Activated CD8-positive, alpha-beta memory T cell treated with anti-CD3 and anti-CD28 coated beads, Interleukin-2, amount 10 ng/mL, durations not matched to agents 7 days and 5 days (primary cell): ENCODE measurements around the gene ATP9B. TPM values are rescaled to one million over a fixed set of nuclear protein-coding genes. Genes with fewer than 3 reads are reported as not detected.

Experiments used
- ATAC-seq: fragments of 150-1000 bp; cut with Tn5 transposase; one replicate; pipeline ENCODE4 v1.10.0; 2021; ENCODE audit warnings: moderate library complexity
- CTCF ChIA-PET: fragments of 350-600 bp; sonication (Branson Sonifier 250); formaldehyde crosslinking; loops from one replicate; lab custom pipeline; 2021; ENCODE audit warnings: antibody characterized with exemption; lab: Charles Lee
- DNase-seq: peaks from one replicate; pipeline ENCODE4 v3.0.0-alpha.2; 2020
- H3K27ac Mint-ChIP-seq: one replicate; pipeline ENCODE4 v1.8.0; 2021; ENCODE audit warnings: mild to moderate bottlenecking, mixed read lengths
- H3K27me3 Mint-ChIP-seq: one replicate; pipeline ENCODE4 v1.8.0; 2021; ENCODE audit warnings: mixed read lengths
- H3K36me3 Mint-ChIP-seq: one replicate; pipeline ENCODE4 v1.8.0; 2021; ENCODE audit warnings: mild to moderate bottlenecking, mixed read lengths
- H3K4me1 Mint-ChIP-seq: one replicate; pipeline ENCODE4 v1.8.0; 2021; ENCODE audit warnings: mixed read lengths
- H3K4me3 Mint-ChIP-seq: one replicate; pipeline ENCODE4 v1.8.0; 2021; ENCODE audit warnings: mild to moderate bottlenecking, moderate library complexity, mixed read lengths
- H3K9me3 Mint-ChIP-seq: one replicate; pipeline ENCODE4 v1.8.0; 2022; ENCODE audit warnings: low read depth, mixed read lengths
- total RNA-seq, 2 experiments: library from RNA; stranded (reverse); gene quantifications; one replicate each; pipeline ENCODE4 v1.2.3, GENCODE V29; 2021

The ATP9B gene
- total RNA-seq, 2 experiments from 2014 or later: 21.5 to 31.7 TPM

- H3K4me3 Mint-ChIP-seq: no peak overlapping the region
- peaks cover 22% of the 10 kb centered on the region for H3K36me3 Mint-ChIP-seq
- peaks cover 2% of the 10 kb centered on the region for H3K4me1 Mint-ChIP-seq
- no peak overlapping the region for H3K27ac Mint-ChIP-seq
- ATAC-seq: no peak
- DNase-seq: no peak
- no peaks in the 10 kb centered on the region for H3K27me3 Mint-ChIP-seq
- CTCF ChIA-PET: no interaction called here
- peaks cover 9% of the 10 kb centered on the region for H3K9me3 Mint-ChIP-seq
Observed at GRCh38 chr18:79334496-79335233, 265.5 kb downstream of the ATP9B start.

DNA sequence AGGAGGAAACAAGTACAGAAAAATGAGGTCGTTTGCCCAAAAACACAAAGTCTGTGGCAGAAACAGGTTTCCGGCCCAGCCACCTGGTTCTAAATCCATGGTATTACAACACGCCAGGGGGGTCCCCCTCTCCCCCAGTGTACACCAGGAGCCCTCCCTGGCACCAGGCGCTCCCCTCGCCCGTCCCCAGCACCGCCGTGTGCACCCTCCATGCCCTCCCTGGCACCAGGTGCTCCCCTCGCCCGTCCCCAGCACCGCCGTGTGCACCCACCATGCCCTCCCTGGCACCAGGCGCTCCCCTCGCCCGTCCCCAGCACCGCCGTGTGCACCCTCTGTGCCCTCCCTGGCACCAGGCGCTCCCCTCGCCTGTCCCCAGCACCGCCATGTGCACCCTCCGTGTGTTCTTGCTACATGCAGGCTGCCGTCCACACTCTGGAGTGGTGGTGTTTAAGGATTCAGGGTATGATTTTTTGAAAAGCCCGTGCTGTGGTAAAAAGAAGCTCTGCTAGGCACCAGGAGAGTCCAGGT lies 266.7 kb downstream of the ATP9B start:
- no peak overlapping the region for H3K4me3 Mint-ChIP-seq
- H3K27me3 Mint-ChIP-seq: no peaks in the 10 kb centered on the region
- ATAC-seq: no peak
- peaks cover 9% of the 10 kb centered on the region for H3K9me3 Mint-ChIP-seq
- no peak for DNase-seq
- no peaks in the 10 kb centered on the region for H3K4me1 Mint-ChIP-seq
- H3K27ac Mint-ChIP-seq: no peak overlapping the region
- peaks cover 17% of the 10 kb centered on the region for H3K36me3 Mint-ChIP-seq
- CTCF ChIA-PET: no interaction called here

GRCh38 chr18:79336556-79337142 lies 267.5 kb downstream of the ATP9B start:
- ATAC-seq: no peak
- no peaks in the 10 kb centered on the region for H3K27me3 Mint-ChIP-seq
- peaks cover 9% of the 10 kb centered on the region for H3K9me3 Mint-ChIP-seq
- H3K4me3 Mint-ChIP-seq: no peak overlapping the region
- CTCF ChIA-PET: no interaction called here
- DNase-seq: no peak
- peaks cover 15% of the 10 kb centered on the region for H3K36me3 Mint-ChIP-seq
- H3K27ac Mint-ChIP-seq: no peak overlapping the region
- H3K4me1 Mint-ChIP-seq: no peaks in the 10 kb centered on the region

- peaks cover 9% of the 10 kb centered on the region for H3K9me3 Mint-ChIP-seq
- H3K27me3 Mint-ChIP-seq: no peaks in the 10 kb centered on the region
- no peaks in the 10 kb centered on the region for H3K4me1 Mint-ChIP-seq
- DNase-seq (no peak), ATAC-seq (no peak)
- CTCF ChIA-PET: no interaction called here
- H3K27ac Mint-ChIP-seq: no peak overlapping the region
- H3K36me3 Mint-ChIP-seq: peaks cover 19% of the 10 kb centered on the region
- no peak overlapping the region for H3K4me3 Mint-ChIP-seq
Observed at GRCh38 chr18:79337184-79337583, 268.0 kb downstream of the ATP9B start.

GRCh38 chr18:79337620-79338019 lies 268.4 kb downstream of the ATP9B start:
- CTCF ChIA-PET: no interaction called here
- no peak for DNase-seq
- Mint-ChIP-seq H3K4me3 (no peak overlapping the region), H3K27ac (no peak overlapping the region), H3K36me3 (peaks cover 19% of the 10 kb centered on the region), H3K27me3 (no peaks in the 10 kb centered on the region), H3K9me3 (peaks cover 9% of the 10 kb centered on the region), H3K4me1 (no peaks in the 10 kb centered on the region)
- no peak for ATAC-seq

GRCh38 chr18:79339094-79339908 lies 270.1 kb downstream of the ATP9B start:
- Mint-ChIP-seq H3K4me1 (no peaks in the 10 kb centered on the region), H3K4me3 (no peak overlapping the region), H3K36me3 (peaks cover 19% of the 10 kb centered on the region), H3K27me3 (no peaks in the 10 kb centered on the region), H3K9me3 (peaks cover 9% of the 10 kb centered on the region), H3K27ac (no peak overlapping the region)
- CTCF ChIA-PET: interaction anchor here (1.1 kb wide), 1 partner anchor 21 kb away, joined by 3 read pairs; no protein-coding TSS in a partner anchor
- no peak for ATAC-seq
- DNase-seq: no peak

DNA sequence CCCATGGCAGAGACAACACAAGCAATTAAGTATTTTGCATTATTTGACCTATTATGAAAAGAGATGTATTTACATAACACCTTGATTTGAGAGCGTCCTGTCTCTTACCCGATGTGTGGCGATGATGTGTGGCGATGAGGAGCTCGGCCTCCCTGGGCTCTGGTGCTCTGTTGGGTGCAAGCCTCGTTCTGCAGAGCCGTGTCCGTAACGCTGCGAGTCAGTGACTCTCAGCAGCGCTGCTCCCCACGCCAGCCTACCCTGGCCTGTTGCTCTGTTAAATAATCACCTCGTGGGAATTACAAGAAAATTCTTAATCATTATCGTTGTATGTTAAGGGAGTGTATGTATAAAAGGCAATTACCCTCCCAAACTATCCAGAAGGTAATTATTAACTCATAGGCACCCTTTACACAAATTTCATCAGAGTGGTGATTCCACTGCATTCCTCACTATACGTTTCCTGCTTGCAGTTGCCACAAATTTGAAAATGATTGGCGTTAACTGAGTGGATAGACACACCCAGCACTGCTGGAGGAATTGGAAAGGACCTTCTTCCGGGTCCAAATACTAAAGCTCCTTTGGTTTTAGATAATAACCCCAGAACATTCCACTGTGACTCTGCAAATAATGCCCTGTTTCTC lies 274.5 kb downstream of the ATP9B start:
- Mint-ChIP-seq H3K4me1 (peaks cover 2% of the 10 kb centered on the region), H3K27me3 (no peaks in the 10 kb centered on the region), H3K4me3 (no peak overlapping the region), H3K27ac (no peak overlapping the region), H3K9me3 (peaks cover 9% of the 10 kb centered on the region), H3K36me3 (peaks cover 35% of the 10 kb centered on the region)
- no peak for DNase-seq
- no peak for ATAC-seq
- CTCF ChIA-PET: no interaction called here

- no peaks in the 10 kb centered on the region for H3K27me3 Mint-ChIP-seq
- CTCF ChIA-PET: no interaction called here
- no peak for DNase-seq
- no peak for ATAC-seq
- peaks cover 32% of the 10 kb centered on the region for H3K36me3 Mint-ChIP-seq
- H3K9me3 Mint-ChIP-seq: peaks cover 5% of the 10 kb centered on the region
- H3K4me3 Mint-ChIP-seq: no peak overlapping the region
- H3K27ac Mint-ChIP-seq: no peak overlapping the region
- H3K4me1 Mint-ChIP-seq: peaks cover 3% of the 10 kb centered on the region
Observed at GRCh38 chr18:79344208-79344581, 275.0 kb downstream of the ATP9B start.

DNA sequence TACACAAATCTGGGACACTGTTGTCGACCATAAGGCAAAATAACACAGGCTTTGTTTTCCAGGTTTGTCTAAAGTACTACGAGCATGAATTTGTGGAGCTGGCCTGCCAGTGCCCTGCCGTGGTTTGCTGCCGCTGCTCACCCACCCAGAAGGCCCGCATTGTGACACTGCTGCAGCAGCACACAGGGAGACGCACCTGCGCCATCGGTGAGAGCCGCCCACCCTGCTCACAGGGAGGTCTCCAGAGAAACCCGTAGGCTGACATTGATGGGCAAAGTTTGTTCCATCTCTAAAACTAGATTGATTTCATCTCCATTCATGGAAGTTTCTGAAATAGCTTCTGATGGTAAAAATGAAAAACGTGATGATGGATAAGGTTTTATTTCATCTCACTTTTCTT lies 276.2 kb downstream of the ATP9B start:
- no peak overlapping the region for H3K4me3 Mint-ChIP-seq
- H3K27ac Mint-ChIP-seq: no peak overlapping the region
- H3K9me3 Mint-ChIP-seq: no peaks in the 10 kb centered on the region
- CTCF ChIA-PET: no interaction called here
- peaks cover 3% of the 10 kb centered on the region for H3K4me1 Mint-ChIP-seq
- H3K27me3 Mint-ChIP-seq: no peaks in the 10 kb centered on the region
- DNase-seq: no peak
- no peak for ATAC-seq
- peaks cover 27% of the 10 kb centered on the region for H3K36me3 Mint-ChIP-seq

DNA sequence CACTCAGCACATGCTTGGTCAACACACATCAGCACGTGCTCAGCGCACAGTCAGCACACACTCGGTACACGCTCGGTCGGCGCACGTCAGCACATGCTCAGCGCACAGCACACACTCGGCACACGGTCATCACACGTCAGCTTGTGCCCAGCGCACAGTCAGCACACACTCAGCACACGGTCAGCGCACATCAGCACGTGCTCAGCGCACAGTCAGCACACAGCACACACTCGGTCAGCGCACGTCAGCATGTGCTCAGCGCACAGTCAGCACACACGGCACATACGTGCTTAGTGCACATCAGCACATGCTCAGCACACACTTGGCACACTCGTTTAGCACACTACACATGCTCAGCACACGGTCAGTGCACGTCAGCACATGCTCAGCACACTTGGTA lies 276.8 kb downstream of the ATP9B start:
- Mint-ChIP-seq H3K27ac (no peak overlapping the region), H3K36me3 (peaks cover 27% of the 10 kb centered on the region), H3K4me1 (peaks cover 3% of the 10 kb centered on the region), H3K9me3 (no peaks in the 10 kb centered on the region), H3K27me3 (no peaks in the 10 kb centered on the region), H3K4me3 (no peak overlapping the region)
- no peak for ATAC-seq
- CTCF ChIA-PET: no interaction called here
- no peak for DNase-seq

- no peaks in the 10 kb centered on the region for H3K9me3 Mint-ChIP-seq
- no peaks in the 10 kb centered on the region for H3K27me3 Mint-ChIP-seq
- DNase-seq (no peak), ATAC-seq (no peak)
- H3K36me3 Mint-ChIP-seq: peaks cover 24% of the 10 kb centered on the region
- H3K27ac Mint-ChIP-seq: no peak overlapping the region
- CTCF ChIA-PET: interaction anchor here (1.1 kb wide), 1 partner anchor 31 kb away, joined by 3 read pairs; no protein-coding TSS in a partner anchor
- no peak overlapping the region for H3K4me3 Mint-ChIP-seq
- H3K4me1 Mint-ChIP-seq: peaks cover 3% of the 10 kb centered on the region
Observed at GRCh38 chr18:79348066-79348465, 278.9 kb downstream of the ATP9B start.

DNA sequence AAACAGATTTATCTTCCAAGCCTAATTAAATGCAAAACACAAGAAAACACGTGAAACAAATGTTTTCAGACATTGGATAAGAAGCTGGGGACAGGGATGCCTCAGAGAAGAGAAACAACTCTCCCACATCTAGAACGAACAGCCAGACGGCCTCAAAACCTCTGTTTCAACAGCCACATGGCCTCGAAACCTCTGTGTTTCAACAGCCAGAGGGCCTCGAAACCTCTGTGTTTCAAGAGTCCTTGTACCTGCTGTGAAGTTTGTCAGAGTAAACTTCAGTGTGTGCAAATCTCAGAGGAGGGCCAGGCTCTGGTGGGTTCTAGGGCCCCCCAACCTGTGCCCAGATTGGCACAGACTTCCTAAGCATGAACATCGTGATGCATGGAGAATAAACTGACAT lies 283.2 kb downstream of the ATP9B start:
- Mint-ChIP-seq H3K4me3 (no peak overlapping the region), H3K27me3 (no peaks in the 10 kb centered on the region), H3K36me3 (peaks cover 4% of the 10 kb centered on the region), H3K9me3 (no peaks in the 10 kb centered on the region), H3K27ac (no peak overlapping the region), H3K4me1 (peaks cover 3% of the 10 kb centered on the region)
- ATAC-seq (no peak), DNase-seq (no peak)
- CTCF ChIA-PET: no interaction called here

- Mint-ChIP-seq H3K27me3 (no peaks in the 10 kb centered on the region), H3K36me3 (peaks cover 1% of the 10 kb centered on the region), H3K4me3 (no peak overlapping the region), H3K9me3 (no peaks in the 10 kb centered on the region), H3K4me1 (peaks cover 3% of the 10 kb centered on the region), H3K27ac (no peak overlapping the region)
- DNase-seq: no peak
- ATAC-seq: no peak
- CTCF ChIA-PET: no interaction called here
Observed at GRCh38 chr18:79353267-79353666, 284.1 kb downstream of the ATP9B start.
